ENCODE results near the gene EMP1.

DNA sequence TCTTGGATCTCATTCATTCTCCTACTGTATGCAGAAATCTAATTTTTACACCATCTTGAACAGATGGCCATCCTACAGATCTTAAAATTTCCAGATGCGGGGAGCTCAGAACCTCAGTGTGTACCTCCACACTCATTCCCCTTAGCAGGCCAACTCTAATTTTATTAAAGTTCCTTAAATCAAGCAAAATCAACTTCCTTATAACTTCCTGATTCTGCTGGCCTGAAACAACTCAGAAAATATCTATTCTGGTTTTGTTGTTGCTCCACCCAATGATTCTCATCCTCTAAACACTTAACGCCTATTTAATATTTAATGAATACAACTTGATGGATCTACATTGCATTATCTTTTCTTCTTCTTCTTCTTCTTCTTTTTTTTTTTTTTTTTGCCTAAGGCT is 3.1 kb downstream of the EMP1 start:
- TF ChIP-seq, protein P1, sequence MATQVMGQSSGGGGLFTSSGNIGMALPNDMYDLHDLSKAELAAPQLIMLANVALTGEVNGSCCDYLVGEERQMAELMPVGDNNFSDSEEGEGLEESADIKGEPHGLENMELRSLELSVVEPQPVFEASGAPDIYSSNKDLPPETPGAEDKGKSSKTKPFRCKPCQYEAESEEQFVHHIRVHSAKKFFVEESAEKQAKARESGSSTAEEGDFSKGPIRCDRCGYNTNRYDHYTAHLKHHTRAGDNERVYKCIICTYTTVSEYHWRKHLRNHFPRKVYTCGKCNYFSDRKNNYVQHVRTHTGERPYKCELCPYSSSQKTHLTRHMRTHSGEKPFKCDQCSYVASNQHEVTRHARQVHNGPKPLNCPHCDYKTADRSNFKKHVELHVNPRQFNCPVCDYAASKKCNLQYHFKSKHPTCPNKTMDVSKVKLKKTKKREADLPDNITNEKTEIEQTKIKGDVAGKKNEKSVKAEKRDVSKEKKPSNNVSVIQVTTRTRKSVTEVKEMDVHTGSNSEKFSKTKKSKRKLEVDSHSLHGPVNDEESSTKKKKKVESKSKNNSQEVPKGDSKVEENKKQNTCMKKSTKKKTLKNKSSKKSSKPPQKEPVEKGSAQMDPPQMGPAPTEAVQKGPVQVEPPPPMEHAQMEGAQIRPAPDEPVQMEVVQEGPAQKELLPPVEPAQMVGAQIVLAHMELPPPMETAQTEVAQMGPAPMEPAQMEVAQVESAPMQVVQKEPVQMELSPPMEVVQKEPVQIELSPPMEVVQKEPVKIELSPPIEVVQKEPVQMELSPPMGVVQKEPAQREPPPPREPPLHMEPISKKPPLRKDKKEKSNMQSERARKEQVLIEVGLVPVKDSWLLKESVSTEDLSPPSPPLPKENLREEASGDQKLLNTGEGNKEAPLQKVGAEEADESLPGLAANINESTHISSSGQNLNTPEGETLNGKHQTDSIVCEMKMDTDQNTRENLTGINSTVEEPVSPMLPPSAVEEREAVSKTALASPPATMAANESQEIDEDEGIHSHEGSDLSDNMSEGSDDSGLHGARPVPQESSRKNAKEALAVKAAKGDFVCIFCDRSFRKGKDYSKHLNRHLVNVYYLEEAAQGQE (IDR thresholded peaks at IDR 0.05; ENCODE audit: low read depth): no peak
- TF ChIP-seq, protein P2, sequence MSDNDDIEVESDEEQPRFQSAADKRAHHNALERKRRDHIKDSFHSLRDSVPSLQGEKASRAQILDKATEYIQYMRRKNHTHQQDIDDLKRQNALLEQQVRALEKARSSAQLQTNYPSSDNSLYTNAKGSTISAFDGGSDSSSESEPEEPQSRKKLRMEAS (IDR thresholded peaks at IDR 0.05): no peak
- no peak for TF ChIP-seq TCF12 (IDR thresholded peaks at IDR 0.05; ENCODE audit: low read depth)
- TF ChIP-seq TAF1 (IDR thresholded peaks at IDR 0.05; ENCODE audit: low read depth): no peak
- no peak for TF ChIP-seq NFIC (IDR thresholded peaks at IDR 0.05)
- no peak for TF ChIP-seq EP300 (IDR thresholded peaks at IDR 0.05; ENCODE audit: borderline replicate concordance)
- TF ChIP-seq CEBPB (IDR thresholded peaks at IDR 0.05): no peak
- TF ChIP-seq EGR1 (IDR thresholded peaks at IDR 0.05): no peak

All from Ishikawa (cell line).